ENCODE data around the gene HDGFL2. TPM values are rescaled to one million over a fixed set of nuclear protein-coding genes. Genes with fewer than 3 reads are reported as not detected.
"Not testable (repeated sequence)": the region's sequence is repeated elsewhere in the genome, so short reads cannot be mapped to it uniquely, and the experiment has no call there.

Gene HDGFL2
- total RNA-seq, 1 donor from 2014 or later = 63.3 TPM

- intact Hi-C loops (cut with micrococcal nuclease) = no loop called here
Observed at GRCh38 chr19:4529924-4530522, 57.9 kb downstream of the HDGFL2 start.

- intact Hi-C loops (cut with micrococcal nuclease) = no loop called here
Observed at GRCh38 chr19:4531562-4532165, 59.6 kb downstream of the HDGFL2 start.

GRCh38 chr19:4533334-4533733, 61.2 kb downstream of the HDGFL2 start:
- intact Hi-C loops (cut with micrococcal nuclease) = no loop called here

- intact Hi-C loops (cut with micrococcal nuclease) = no loop called here
Observed at GRCh38 chr19:4533835-4534424, 61.8 kb downstream of the HDGFL2 start.

- intact Hi-C loops (cut with micrococcal nuclease) = no loop called here
Observed at GRCh38 chr19:4534836-4535658, 63.0 kb downstream of the HDGFL2 start, which contains the start of gene PLIN5. Gene PLIN5 (minus strand): TSS chr19:4535224. CDS start chr19:4534074, 1,150 bp downstream.

GRCh38 chr19:4536798-4537197, 64.7 kb downstream of the HDGFL2 start:
- intact Hi-C loops (cut with micrococcal nuclease) = no loop called here

- intact Hi-C loops (cut with micrococcal nuclease) = no loop called here
Observed at GRCh38 chr19:4537953-4538600, 66.0 kb downstream of the HDGFL2 start.

- intact Hi-C loops (cut with micrococcal nuclease) = no loop called here
Observed at GRCh38 chr19:4538601-4538954, 66.5 kb downstream of the HDGFL2 start.

GRCh38 chr19:4539169-4539692, 67.1 kb downstream of the HDGFL2 start:
- intact Hi-C loops (cut with micrococcal nuclease) = no loop called here

GRCh38 chr19:4539693-4540581, 67.8 kb downstream of the HDGFL2 start, which contains the start of gene LRG1:
Gene LRG1 (minus strand): TSS chr19:4540036. CDS start chr19:4540013, 23 bp downstream.
- intact Hi-C loops (cut with micrococcal nuclease) = no loop called here

- intact Hi-C loops (cut with micrococcal nuclease) = no loop called here
Observed at GRCh38 chr19:4541114-4541805, 69.2 kb downstream of the HDGFL2 start.

- intact Hi-C loops (cut with micrococcal nuclease) = not testable (repeated sequence)
Observed at GRCh38 chr19:4541806-4542145, 69.7 kb downstream of the HDGFL2 start.

- intact Hi-C loops (cut with micrococcal nuclease) = no loop called here
Observed at GRCh38 chr19:4542896-4543841, 71.1 kb downstream of the HDGFL2 start.

- intact Hi-C loops (cut with micrococcal nuclease) = no loop called here
Observed at GRCh38 chr19:4543842-4544647, 71.9 kb downstream of the HDGFL2 start.

- intact Hi-C loops (cut with micrococcal nuclease) = no loop called here
Observed at GRCh38 chr19:4547303-4548237, 75.5 kb downstream of the HDGFL2 start.

GRCh38 chr19:4548238-4548584, 76.1 kb downstream of the HDGFL2 start:
- intact Hi-C loops (cut with micrococcal nuclease) = no loop called here

GRCh38 chr19:4550018-4550417, 77.9 kb downstream of the HDGFL2 start:
- intact Hi-C loops (cut with micrococcal nuclease) = no loop called here
